Small intestine (tissue), 7 donors: ENCODE results near the gene RCOR2. TPM values are rescaled to one million over a fixed set of nuclear protein-coding genes. Genes with fewer than 3 reads are reported as not detected.

Experiments used
- DNase-seq, 2 donors: peaks; one replicate each; pipeline versions ENCODE4 v3.0.0 to v3.0.0-alpha.2; 2013
- FAIRE-seq: peaks from 2 replicates; lab custom pipeline; 2012; peaks lifted over from hg19 to GRCh38; lab: Jason Lieb, UNC
- H3K27ac ChIP-seq, 3 donors: one replicate each; pipeline ENCODE4 v1.5.1; 2013; ENCODE audit warnings: low read length in 2 of 3, mild to moderate bottlenecking in 2 of 3, control low read depth in 1 of 3, inconsistent platforms in 1 of 3, low read depth in 1 of 3, moderate library complexity in 1 of 3
- H3K27me3 ChIP-seq, 3 donors: one replicate each; pipeline ENCODE4 v1.6.1; 2013; ENCODE audit warnings: low read length in 3 of 3, inconsistent platforms in 1 of 3; ENCODE audit not compliant: control insufficient read depth in 3 of 3, insufficient read depth in 3 of 3
- H3K36me3 ChIP-seq, 3 donors: one replicate each; pipeline ENCODE4 v1.6.1; 2013; ENCODE audit warnings: low read length in 3 of 3, inconsistent platforms in 1 of 3, low read depth in 1 of 3, mild to moderate bottlenecking in 1 of 3, moderate library complexity in 1 of 3; ENCODE audit not compliant: control insufficient read depth in 3 of 3, insufficient read depth in 2 of 3
- H3K4me1 ChIP-seq, 3 donors: one replicate each; pipeline ENCODE4 v1.6.1; 2013; ENCODE audit warnings: low read length in 2 of 3, inconsistent platforms in 1 of 3, low read depth in 1 of 3, mild to moderate bottlenecking in 1 of 3, moderate library complexity in 1 of 3; ENCODE audit not compliant: control insufficient read depth in 3 of 3, insufficient read depth in 2 of 3
- H3K4me3 ChIP-seq, 3 donors: one replicate each; pipeline ENCODE4 v1.5.1; 2013; ENCODE audit warnings: low read length in 3 of 3, control low read depth in 1 of 3, inconsistent platforms in 1 of 3, low read depth in 1 of 3, mild to moderate bottlenecking in 1 of 3, moderate library complexity in 1 of 3
- H3K9me3 ChIP-seq, 2 donors: one replicate each; pipeline ENCODE4 v1.6.1; 2013; ENCODE audit warnings: low read depth in 1 of 2, low read length in 1 of 2; ENCODE audit not compliant: control insufficient read depth in 2 of 2, insufficient read depth in 1 of 2
- WGBS, 3 donors: extraction: QIAGEN DNeasy Blood & Tissue Kit; methylation state at CpG; one replicate each; pipeline ENCODE4 v1.1.7; 2013; 5-methylcytosine and 5-hydroxymethylcytosine counted together
- polyA plus RNA-seq, 4 donors: library from polyadenylated mRNA; stranded (reverse) in 3 of 4; unstranded in 1 of 4; fragments of 200-250 nt in 3 of 4; fragments of 120-200 nt in 1 of 4; gene quantifications; one replicate each; pipeline versions ENCODE4 v1.2.1 to v1.2.3, GENCODE V29; 2013
- donor health status: healthy with polysubstance abuse.
- donor health status: control.
- donor health status: control.
- donor health status: Bipolar disorder and iron deficiency.
- donor health status: healthy.

The RCOR2 gene
- polyA plus RNA-seq, 4 donors: 1.3 to 5.0 (median 2.1) TPM; not detected in 1

GRCh38 chr11:63920126-63920938 lies 3.4 kb upstream of the RCOR2 start:
- Histone ChIP-seq H3K9me3 (peaks cover 0 to 3% of the 10 kb centered on the region in 2 donors), H3K36me3 (no peaks in the 10 kb centered on the region), H3K27me3 (peaks cover 0 to 3% (median 0%) of the 10 kb centered on the region in 3 donors), H3K4me3 (peak overlapping the region in 2 of 3 donors; percentile 18 to 29), H3K27ac (peak overlapping the region; percentile 77 to 95 (median 91)), H3K4me1 (peaks cover 2 to 57% (median 10%) of the 10 kb centered on the region in 3 donors)
- 12 to 33% (median 21%) methylated on average over 18 to 22 of the region's 22 CpGs for WGBS, 3 donors
- DNase-seq: peak; percentile 94 to 98
- FAIRE-seq: no peak

GRCh38 chr11:63919267-63920125 lies 2.5 kb upstream of the RCOR2 start:
- peaks cover 0 to 3% (median 0%) of the 10 kb centered on the region in 3 donors for H3K27me3 ChIP-seq
- H3K27ac ChIP-seq: peak overlapping the region; percentile 77 to 95 (median 91)
- peak overlapping the region in 2 of 3 donors; percentile 17 to 29 for H3K4me3 ChIP-seq
- H3K36me3 ChIP-seq: peaks cover 0 to 6% (median 0%) of the 10 kb centered on the region in 3 donors
- 12 to 18% (median 16%) methylated on average over 31 to 41 of the region's 41 CpGs for WGBS, 3 donors
- no peak for FAIRE-seq
- H3K9me3 ChIP-seq: peaks cover 0 to 3% of the 10 kb centered on the region in 2 donors
- DNase-seq: peak; percentile 65 to 81
- peaks cover 2 to 62% (median 10%) of the 10 kb centered on the region in 3 donors for H3K4me1 ChIP-seq

- WGBS, 3 donors: 36 to 51% (median 45%) methylated on average over 9 of the region's 9 CpGs
- peaks cover 2 to 62% (median 10%) of the 10 kb centered on the region in 3 donors for H3K4me1 ChIP-seq
- peaks cover 0 to 3% of the 10 kb centered on the region in 2 donors for H3K9me3 ChIP-seq
- H3K27ac ChIP-seq: peak overlapping the region; percentile 77 to 95 (median 91)
- FAIRE-seq (no peak), DNase-seq (peak; percentile 35 to 60)
- peaks cover 0 to 14% (median 0%) of the 10 kb centered on the region in 3 donors for H3K36me3 ChIP-seq
- peaks cover 0 to 3% (median 0%) of the 10 kb centered on the region in 3 donors for H3K27me3 ChIP-seq
- H3K4me3 ChIP-seq: peak overlapping the region in 1 of 3 donors; percentile 17
Measured at GRCh38 chr11:63918507-63919191, 1.7 kb upstream of the RCOR2 start.

GRCh38 chr11:63917692-63918506 lies 935 bp upstream of the RCOR2 start:
- FAIRE-seq (no peak), DNase-seq (peak in 1 of 2 donors; percentile 40)
- 8 to 13% (median 11%) methylated on average over 42 to 50 of the region's 50 CpGs for WGBS, 3 donors
- Histone ChIP-seq H3K27ac (peak overlapping the region in 2 of 3 donors; percentile 77 to 91), H3K4me1 (peaks cover 2 to 62% (median 10%) of the 10 kb centered on the region in 3 donors), H3K9me3 (peaks cover 0 to 3% of the 10 kb centered on the region in 2 donors), H3K36me3 (peaks cover 0 to 16% (median 0%) of the 10 kb centered on the region in 3 donors), H3K4me3 (peak overlapping the region in 2 of 3 donors; percentile 38 to 65), H3K27me3 (peaks cover 0 to 3% (median 0%) of the 10 kb centered on the region in 3 donors)

GRCh38 chr11:63915961-63916836 lies 765 bp downstream of the RCOR2 start:
- H3K36me3 ChIP-seq: peaks cover 0 to 30% (median 2%) of the 10 kb centered on the region in 3 donors
- no peak for FAIRE-seq

GRCh38 chr11:63914896-63915691 lies 1.9 kb downstream of the RCOR2 start:
- Histone ChIP-seq H3K4me1 (peaks cover 0 to 44% (median 10%) of the 10 kb centered on the region in 3 donors), H3K4me3 (no peak overlapping the region), H3K9me3 (no peaks in the 10 kb centered on the region), H3K36me3 (peaks cover 2 to 41% (median 2%) of the 10 kb centered on the region in 3 donors), H3K27me3 (peaks cover 0 to 3% (median 0%) of the 10 kb centered on the region in 3 donors), H3K27ac (no peak overlapping the region)
- DNase-seq (no peak), FAIRE-seq (no peak)
- 68 to 73% (median 68%) methylated on average over 14 to 20 of the region's 20 CpGs for WGBS, 3 donors

More at GRCh38 chr11:63915961-63916836, 765 bp downstream of the RCOR2 start:
- peaks cover 0 to 3% (median 0%) of the 10 kb centered on the region in 3 donors for H3K27me3 ChIP-seq
- 3 to 5% (median 4%) methylated on average over 43 to 56 of the region's 56 CpGs for WGBS, 3 donors
- no peaks in the 10 kb centered on the region for H3K9me3 ChIP-seq
- H3K4me3 ChIP-seq: peak overlapping the region; percentile 28 to 65 (median 55)
- peaks cover 0 to 54% (median 10%) of the 10 kb centered on the region in 3 donors for H3K4me1 ChIP-seq
- peak in 1 of 2 donors; percentile 64 for DNase-seq
- no peak overlapping the region for H3K27ac ChIP-seq
